Measurements from ENCODE around the gene LOXHD1.

DNA sequence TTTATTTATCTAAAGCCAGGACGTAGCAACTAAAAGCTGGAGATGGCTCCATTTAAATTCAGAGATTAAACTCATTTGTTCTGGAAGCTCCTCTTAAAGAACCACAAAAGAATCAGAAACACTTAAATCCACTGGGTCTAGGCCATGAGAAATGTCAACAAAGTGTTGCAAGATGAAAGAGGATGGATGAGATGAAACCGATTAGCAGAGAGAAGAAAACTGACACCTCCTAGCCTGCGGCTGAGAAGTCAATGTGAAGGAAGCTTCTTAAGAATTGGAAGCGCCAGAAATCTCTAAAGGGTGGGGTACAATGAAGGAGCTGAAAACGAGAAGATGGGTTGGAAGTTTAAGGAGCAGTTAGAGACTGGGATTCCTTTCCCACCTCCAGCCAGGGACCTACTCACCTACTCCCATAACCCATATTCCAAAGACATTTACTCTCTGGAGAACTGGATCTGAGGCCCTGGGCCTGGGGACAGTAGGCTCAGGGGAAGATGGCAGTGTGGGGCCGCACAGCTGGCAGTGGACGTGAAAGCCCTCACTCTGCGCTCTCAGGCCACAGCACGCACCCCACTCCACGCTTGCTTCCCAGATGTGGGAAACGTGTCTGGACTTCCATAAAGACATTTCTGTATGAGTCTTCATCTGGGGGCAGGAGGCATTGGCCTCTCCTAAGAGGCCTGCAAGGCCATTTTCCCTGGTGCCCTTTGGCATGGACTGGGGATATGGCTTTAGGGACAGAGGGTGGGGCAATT, 188.4 kb downstream of the LOXHD1 start:
- TF ChIP-seq GATA2 (IDR thresholded peaks at IDR 0.05; ENCODE audit: low read depth, low read length) (no peak), GATA3 (IDR thresholded peaks at IDR 0.05; ENCODE audit: low read depth, low read length) (no peak)

Measured in SH-SY5Y (cell line).